ENCODE data around the gene ACTN1. TPM values are rescaled to one million over a fixed set of nuclear protein-coding genes. Genes with fewer than 3 reads are reported as not detected.

ACTN1 gene
- total RNA-seq, 4 donors from 2014 or later: 40.3 to 585 (median 80.1) TPM

DNA sequence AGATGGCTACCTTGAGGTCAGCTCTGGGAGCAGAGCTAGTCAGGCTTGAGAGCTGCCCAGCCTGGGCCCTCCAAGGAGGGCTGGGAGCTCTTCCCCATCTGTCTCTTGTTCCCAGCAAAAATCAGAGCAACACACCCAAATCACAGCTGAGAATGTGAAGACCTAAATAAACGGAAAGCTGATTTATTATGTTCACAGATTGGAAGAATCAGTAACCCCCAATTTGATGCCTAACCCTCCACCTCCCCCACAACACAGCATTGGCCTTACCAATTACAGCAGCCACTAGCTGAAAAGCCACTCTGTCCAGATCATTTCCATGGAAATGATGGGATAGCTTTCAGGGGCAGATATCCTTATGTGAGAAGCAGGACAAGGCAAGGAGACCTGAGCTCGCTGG, 7.1 kb upstream of the ACTN1 start:
- Histone ChIP-seq H3K27ac (no peak overlapping the region), H3K36me3 (no peaks in the 10 kb centered on the region), H3K4me3 (no peak overlapping the region), H3K27me3 (no peaks in the 10 kb centered on the region), H3K4me1 (no peaks in the 10 kb centered on the region), H3K9me3 (no peaks in the 10 kb centered on the region)
- TF ChIP-seq, protein P1, sequence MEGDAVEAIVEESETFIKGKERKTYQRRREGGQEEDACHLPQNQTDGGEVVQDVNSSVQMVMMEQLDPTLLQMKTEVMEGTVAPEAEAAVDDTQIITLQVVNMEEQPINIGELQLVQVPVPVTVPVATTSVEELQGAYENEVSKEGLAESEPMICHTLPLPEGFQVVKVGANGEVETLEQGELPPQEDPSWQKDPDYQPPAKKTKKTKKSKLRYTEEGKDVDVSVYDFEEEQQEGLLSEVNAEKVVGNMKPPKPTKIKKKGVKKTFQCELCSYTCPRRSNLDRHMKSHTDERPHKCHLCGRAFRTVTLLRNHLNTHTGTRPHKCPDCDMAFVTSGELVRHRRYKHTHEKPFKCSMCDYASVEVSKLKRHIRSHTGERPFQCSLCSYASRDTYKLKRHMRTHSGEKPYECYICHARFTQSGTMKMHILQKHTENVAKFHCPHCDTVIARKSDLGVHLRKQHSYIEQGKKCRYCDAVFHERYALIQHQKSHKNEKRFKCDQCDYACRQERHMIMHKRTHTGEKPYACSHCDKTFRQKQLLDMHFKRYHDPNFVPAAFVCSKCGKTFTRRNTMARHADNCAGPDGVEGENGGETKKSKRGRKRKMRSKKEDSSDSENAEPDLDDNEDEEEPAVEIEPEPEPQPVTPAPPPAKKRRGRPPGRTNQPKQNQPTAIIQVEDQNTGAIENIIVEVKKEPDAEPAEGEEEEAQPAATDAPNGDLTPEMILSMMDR (IDR thresholded peaks at IDR 0.05): no peak
- no peak for TF ChIP-seq POLR2A (IDR thresholded peaks at IDR 0.05)
- no peak for DNase-seq

DNA sequence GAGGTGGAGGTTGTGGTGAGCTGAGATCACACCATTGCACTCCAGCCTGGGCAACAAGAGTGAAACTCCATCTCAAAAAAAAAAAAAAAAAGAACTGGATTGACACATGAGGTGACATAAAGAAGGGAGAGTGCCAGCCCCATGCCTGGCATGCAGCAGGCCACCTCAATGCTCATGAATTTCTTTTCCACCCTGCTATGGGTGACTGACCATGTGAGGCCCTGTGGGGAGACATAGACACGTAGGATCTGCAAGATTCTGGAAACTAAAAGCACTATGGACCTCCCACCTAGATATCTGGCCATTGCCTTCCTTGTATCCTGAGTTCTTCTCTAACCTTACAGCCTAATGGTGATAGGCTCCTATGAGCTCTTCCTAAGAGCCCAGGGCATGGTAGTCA, 5.6 kb upstream of the ACTN1 start:
- peaks cover 0 to 7% (median 0%) of the 10 kb centered on the region in 4 donors for H3K4me1 ChIP-seq
- H3K4me3 ChIP-seq: no peak overlapping the region
- H3K27ac ChIP-seq: no peak overlapping the region
- no peak for TF ChIP-seq POLR2A (IDR thresholded peaks at IDR 0.05)
- H3K36me3 ChIP-seq: no peaks in the 10 kb centered on the region
- no peaks in the 10 kb centered on the region for H3K9me3 ChIP-seq
- no peaks in the 10 kb centered on the region for H3K27me3 ChIP-seq
- no peak for DNase-seq

DNA sequence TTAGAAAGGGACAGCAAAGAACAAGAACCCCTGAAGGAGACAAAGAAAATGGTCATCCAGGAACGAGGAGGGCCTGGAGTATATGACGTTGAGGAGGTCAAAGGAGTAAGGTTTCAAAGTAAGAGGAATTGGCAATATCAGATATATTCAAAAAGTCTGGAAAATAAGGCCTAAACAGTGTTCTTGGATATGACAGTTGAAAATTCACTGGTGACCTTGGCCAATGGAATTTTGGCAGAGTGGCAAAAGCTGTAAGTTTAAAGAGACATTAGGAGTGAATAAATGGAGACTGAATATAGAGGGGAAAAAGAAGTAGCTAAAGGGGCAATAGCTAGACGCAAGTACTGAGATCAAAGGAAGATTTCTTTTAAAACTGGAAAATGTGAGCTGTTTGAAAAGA, 4.1 kb upstream of the ACTN1 start:
- peaks cover 0 to 7% (median under 1%) of the 10 kb centered on the region in 4 donors for H3K4me1 ChIP-seq
- H3K36me3 ChIP-seq: no peaks in the 10 kb centered on the region
- DNase-seq: no peak
- H3K27ac ChIP-seq: no peak overlapping the region
- no peaks in the 10 kb centered on the region for H3K27me3 ChIP-seq
- no peak overlapping the region for H3K4me3 ChIP-seq
- no peaks in the 10 kb centered on the region for H3K9me3 ChIP-seq
- no peak for TF ChIP-seq POLR2A (IDR thresholded peaks at IDR 0.05)
- TF ChIP-seq, protein P1 (IDR thresholded peaks at IDR 0.05): no peak

DNA sequence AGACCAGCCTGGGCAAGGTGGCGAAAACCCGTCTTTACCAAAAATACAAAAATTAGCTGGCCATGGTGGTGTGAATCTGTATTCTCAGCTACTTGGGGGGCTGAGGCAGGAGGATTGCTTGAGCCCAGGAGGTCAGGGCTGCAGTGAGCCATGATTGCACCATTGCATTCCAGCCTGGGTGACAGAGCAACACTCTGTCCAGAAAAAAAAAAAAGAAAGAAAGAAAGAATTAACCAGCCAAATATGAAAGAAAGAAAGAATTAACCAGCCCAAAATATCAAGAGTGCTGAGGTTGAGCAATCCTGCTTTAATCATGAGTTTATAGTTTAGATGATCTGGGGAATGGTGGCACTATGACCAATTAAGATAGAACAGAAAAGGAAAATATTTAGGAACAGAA, 3.5 kb upstream of the ACTN1 start:
- Histone ChIP-seq H3K4me1 (peaks cover 0 to 9% (median 3%) of the 10 kb centered on the region in 4 donors), H3K27ac (no peak overlapping the region), H3K27me3 (no peaks in the 10 kb centered on the region), H3K36me3 (no peaks in the 10 kb centered on the region), H3K4me3 (no peak overlapping the region), H3K9me3 (no peaks in the 10 kb centered on the region)
- DNase-seq: no peak
- TF ChIP-seq POLR2A (IDR thresholded peaks at IDR 0.05): no peak
- TF ChIP-seq, protein P1 (IDR thresholded peaks at IDR 0.05): no peak

DNA sequence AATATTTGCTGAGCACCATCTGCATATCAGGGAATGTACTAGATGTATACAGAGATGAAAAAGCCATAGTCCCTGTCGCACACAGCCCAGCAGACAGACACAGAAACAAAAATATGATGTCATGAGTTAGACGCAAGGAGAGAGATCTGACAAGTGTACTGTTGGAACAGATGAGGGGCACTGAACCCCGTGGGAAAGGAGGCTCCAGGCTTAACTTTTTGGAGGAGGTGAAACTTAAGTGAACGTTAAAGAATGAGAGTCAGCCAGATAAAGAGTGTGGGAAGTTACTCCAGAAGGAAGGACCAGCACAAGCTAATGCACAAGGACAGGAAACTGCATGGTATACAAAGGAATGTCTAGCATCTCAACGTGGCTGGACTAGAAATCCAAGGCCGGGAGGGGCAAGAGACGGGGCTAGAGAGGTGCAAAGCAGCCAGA, 2.5 kb upstream of the ACTN1 start:
- no peaks in the 10 kb centered on the region for H3K36me3 ChIP-seq
- H3K4me1 ChIP-seq: peaks cover 0 to 19% (median 6%) of the 10 kb centered on the region in 4 donors
- no peak for DNase-seq
- no peaks in the 10 kb centered on the region for H3K9me3 ChIP-seq
- H3K27me3 ChIP-seq: no peaks in the 10 kb centered on the region
- H3K4me3 ChIP-seq: no peak overlapping the region
- no peak for TF ChIP-seq POLR2A (IDR thresholded peaks at IDR 0.05)
- TF ChIP-seq, protein P1 (IDR thresholded peaks at IDR 0.05): no peak
- no peak overlapping the region for H3K27ac ChIP-seq

DNA sequence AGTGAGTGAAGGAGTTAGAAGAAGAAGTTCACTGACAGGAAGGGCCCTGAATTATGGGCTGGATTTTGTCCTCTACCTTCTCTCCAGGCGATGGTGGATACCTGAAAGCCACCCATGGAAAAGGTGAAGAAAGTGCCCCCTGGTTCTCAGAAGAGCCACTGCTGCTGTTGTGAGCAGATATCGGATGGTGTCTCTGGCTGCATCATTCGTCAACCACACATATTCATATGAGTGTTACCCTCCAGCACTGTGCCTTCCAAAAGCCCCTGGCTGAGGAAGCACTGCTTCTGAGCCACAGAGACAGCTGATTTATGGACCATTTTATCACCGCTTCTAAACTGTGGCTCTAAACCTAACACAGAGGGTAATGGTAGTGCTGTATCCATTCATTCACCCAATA, 2.0 kb upstream of the ACTN1 start:
- peaks cover 0 to 22% (median 8%) of the 10 kb centered on the region in 4 donors for H3K4me1 ChIP-seq

More for the DNA sequence above, 2.0 kb upstream of the ACTN1 start:
- Histone ChIP-seq H3K27ac (no peak overlapping the region), H3K27me3 (no peaks in the 10 kb centered on the region), H3K36me3 (no peaks in the 10 kb centered on the region), H3K9me3 (no peaks in the 10 kb centered on the region), H3K4me3 (no peak overlapping the region)
- TF ChIP-seq, protein P1 (IDR thresholded peaks at IDR 0.05): no peak
- TF ChIP-seq POLR2A (IDR thresholded peaks at IDR 0.05): no peak
- DNase-seq: no peak
